Activated CD4-positive, alpha-beta T cell treated with anti-CD3 and anti-CD28 coated beads, Interleukin-2, amount 50 U/mL, for 4 hours (primary cell): ENCODE results near the gene ZNF275.
"Not testable (repeated sequence)": the region's sequence is repeated elsewhere in the genome, so short reads cannot be mapped to it uniquely, and the experiment has no call there.

Experiments used
- DNase-seq, 2 experiments: peaks; one replicate each; pipeline ENCODE4 v3.0.0-alpha.2; 2020

ZNF275 gene

DNA sequence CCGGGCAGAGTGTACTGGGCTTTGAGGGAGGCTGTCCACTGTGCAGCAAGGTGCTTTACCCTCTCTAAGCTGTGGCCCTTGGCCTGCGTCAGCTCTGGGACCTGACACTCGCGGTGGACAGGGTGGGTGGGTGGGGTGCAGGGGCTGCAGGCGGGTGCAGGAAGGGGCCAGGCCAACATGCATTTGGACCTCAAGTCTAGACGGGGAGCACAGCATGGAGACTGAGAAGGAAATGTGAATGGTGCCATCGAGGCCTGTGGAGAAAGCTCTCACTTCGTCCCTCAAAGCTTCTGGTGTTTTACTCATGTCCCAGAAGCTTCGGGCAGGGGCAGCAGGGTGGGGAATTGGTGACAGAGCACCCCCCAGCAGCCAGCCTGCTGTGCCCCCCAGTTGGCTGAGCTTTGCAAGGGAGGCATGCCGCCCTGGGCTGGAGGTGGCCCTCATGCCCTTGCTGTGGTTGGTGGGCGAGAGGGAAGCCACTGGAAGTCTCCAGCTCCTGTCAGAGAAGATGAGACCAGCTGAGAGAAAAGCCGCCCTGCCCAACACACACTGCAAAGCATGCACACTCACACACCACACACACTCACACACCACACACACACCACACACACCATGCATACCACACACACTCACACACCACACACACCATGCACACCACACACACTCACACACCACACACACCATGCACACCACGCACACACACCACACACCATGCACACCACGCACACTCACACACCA is 54.9 kb downstream of the ZNF275 start:
- no peak for DNase-seq

DNA sequence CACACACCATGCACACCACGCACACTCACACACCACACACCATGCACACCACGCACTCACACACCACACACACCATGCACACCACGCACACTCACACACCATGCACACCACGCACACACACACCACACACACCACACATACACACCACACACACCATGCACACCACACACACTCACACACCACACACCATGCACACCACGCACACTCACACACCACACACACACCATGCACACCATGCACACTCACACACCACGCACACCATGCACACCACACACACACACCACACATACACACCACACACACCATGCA is 55.5 kb downstream of the ZNF275 start:
- DNase-seq, result not testable (repeated sequence)

DNA sequence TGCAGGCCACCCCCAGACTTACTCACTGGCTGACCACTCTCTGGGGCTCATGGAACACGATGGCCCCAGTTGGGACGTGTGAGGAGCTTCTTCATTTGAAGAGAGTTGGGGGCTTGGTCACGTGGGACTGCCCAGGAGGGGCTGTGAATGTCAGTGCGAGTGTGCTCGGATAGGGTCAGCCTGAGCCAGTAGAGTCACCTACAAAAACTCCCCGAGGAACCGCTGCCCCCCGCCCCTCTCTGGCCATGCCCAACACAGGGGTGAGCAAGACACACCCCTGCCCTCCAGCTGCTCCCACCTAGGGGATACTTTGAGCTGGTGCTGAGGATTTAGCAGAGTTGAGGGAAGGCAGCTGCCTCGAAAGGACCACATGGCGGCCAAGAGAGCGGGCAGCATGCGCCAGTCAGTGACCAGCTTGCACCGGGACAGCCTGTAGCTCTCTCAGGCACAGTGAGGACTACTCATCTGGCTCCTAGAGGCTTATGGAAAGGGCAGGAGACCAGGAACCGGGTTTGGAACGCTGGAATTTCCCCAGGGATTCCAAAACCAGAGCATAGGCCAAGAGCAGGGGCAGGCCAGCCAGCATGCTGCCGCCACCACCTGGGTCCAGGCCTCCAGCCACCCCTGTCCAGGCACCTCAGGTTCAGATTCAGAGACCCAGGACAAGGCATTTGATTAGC is 58.8 kb downstream of the ZNF275 start:
- no peak for DNase-seq

DNA sequence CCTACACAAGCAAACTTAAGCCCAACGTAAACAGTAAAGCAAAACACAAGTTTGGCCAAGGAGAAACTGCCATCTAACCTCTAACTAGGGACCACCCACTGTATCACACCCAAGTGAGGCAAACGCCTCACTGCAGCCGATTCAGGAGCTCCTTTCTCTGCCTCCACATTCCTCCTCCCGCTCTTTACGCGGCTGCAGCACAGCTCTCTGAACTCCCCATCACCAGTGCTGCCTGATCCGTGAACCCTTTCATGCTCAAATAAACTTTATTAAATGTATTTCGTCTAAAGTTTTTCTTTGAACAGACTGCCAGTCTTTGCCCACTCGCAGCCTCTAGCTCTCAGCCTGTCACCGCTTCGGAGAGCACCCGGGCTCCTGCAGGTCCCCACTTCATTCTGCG is 60.7 kb downstream of the ZNF275 start:
- no peak for DNase-seq

DNA sequence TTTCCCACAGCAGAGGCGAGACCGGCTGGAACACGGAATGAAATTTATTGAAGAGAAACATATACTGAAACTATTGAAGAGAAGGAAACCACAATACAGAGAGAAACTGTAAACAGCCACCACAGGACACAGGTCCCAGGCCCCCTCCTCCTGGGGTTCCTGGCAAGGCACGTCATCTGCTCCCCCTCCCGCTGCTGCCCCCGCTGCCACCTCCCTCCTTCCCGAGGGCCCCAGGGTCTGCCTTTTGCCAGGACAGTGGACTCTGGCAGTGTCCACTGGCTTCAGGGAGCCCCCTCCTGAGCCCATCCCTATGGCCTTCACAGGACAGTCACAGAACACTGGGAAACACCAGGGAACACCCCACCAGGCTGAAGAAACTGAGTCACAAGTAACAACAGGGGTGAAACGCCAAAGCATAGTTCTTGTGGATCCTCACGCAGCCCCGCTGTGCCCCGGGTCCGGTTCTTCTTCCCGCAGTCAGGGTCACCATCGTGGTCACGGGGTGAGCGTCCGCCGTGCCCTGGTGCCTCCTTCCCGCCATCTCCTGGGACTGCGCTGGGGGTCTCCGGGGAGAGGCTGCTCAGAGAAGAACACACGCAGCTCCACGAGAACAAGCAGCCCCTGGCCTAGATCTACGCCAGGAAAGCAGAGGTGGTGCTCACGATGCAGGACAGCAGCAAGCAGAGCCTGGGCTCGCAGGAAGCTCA is 61.8 kb downstream of the ZNF275 start:
- no peak for DNase-seq

DNA sequence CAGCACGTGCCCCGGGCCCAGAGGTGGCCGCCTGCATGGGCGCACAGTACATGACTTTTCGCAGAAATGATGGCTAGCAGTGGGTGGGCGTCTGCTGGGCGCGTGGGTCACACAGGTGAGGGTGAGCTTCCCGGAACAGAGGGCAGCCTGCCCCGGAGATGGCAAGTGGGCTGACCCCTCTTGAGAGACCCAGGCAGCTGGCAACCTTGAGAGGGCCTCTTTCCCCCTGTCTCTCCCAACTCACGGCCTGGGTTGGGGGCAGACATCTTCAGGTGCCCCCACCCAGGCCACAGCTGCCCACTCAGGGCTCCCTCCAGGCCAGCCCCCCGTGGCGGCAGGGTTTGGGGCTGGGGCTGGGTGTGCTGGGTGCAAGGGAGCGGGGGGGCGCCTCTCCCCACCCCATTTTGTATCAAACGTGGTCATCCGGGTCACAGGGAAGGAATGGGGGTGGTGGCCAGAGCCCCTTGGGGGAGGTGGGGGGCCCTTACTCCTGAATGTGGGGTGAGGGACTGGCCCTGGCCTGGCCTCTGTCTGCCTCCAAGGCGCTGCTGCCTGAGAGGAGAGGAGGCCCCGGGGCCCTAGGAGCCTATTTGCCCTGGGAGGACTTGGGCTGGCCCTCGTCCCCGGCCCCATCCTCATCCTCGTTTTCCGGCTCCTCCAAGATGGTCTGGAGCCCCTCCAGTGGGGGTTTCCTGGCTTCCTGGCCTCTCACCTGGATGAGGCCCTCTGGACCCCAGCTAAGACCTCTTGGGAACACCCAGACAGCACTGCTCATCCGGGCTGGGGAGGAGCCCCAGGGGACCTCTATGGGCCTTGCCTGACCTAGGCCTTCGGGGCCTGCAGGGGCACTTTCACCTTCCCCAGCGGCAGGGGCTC is 62.6 kb downstream of the ZNF275 start:
- DNase-seq, result no peak

DNA sequence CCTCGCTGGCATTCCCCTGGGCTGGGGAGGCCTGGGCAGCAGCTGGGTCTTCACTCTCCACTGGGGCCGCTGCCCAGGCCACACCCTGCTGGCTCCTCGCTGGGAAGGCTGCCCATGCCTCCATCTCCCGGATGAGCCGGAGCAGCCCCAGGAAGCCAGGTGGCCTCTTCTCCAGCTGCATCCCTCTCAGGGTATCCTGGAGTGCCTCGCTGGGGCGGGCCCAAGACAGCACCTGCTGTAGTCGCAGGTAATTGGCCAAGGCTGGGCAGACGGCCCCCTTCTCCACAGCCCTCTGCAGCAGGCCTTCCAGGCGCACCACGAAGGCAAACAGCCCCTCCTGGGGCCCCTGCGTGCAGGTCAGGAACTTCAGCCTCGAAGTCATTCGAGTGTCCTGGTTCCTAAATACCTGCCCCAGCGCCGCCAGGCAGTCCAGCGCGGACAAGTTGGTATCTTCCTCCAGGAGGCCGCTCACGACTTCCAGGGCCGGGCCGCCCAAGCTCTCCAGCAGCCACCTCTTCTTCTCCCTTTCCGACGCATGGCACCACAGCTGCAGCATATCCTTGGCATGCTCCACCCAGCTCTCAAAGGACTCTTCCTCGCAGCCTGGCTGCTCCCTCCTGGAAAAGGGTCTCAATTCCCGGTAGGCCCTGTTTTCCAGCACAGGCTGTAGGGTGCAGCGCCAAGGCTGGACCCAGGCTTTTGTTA is 63.5 kb downstream of the ZNF275 start:
- no peak for DNase-seq

DNA sequence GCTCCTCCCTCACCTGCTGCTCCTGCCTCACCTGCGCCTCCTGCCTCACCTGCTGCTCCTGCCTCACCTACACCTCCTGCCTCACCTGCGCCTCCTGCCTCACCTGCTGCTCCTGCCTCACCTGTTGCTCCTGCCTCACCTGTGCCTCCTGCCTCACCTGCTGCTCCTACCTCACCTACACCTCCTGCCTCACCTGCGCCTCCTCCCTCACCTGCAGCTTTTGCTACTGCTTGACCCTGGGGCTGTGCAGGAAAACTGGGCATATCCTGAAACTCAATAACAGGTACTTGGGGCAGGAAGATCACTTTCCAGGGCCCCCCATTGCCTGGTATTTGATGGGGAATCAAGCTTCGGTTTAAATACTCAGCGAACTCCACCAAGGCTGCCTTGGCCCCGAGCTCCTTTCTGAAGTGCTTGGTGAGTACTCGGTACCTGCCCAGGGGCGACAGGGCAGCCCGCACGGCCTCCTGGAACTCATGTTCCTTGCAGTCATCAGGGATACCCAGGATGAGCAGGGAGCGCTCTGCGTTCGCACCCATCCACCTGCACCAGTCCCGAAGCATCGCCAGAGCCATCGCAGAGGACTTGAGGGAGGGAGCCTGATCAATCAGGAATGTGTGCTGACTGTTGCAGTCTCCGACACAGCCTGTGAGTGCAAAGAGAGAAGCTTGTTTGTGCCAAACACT is 64.5 kb downstream of the ZNF275 start:
- no peak for DNase-seq

DNA sequence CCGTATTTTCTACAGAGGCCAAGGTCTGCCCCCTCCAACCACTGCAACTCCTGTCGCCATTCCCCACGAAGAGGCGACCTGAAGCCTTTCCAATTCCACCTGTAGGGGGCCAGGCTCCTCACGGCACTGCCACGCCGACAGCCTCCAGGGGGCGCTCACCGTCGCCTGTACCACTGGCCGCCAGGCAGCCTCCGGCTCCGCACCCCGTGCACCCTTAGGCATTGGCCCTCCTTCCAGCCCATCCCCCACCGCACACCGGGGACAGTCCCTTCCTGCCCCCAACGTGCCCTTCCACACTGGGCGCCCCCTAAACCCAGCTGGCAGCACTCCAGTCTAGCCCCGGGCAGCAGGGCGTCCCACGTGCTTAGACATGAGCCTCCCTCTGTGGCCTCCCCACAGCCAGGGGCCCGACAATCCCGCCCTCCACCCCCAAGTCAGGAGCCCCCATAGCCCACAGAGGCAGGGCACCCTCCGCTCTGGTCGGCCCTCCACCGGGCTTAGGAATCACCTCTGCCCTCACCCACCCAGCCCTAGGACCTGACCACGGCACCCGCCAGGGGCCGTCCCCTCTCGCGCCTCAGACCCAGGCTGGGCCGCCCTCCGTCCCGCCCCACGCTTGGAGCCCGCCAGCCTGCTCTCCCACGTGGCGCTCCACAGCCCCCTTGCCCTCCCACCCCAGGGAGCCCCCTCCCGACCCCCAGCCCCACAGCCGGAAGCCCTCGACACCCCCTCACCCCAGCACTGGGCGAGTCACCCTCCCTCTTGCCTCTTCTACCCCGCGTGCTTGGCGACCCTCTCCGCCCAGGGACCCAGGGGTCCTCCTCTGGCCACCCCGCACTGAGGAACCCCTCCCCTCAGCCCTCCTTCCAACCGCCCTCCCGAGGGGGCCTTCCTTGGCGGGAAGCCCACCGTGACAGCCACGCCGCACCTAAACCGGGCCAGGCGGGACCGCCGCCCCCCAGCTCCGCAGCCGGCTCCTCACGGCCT is 66.5 kb downstream of the ZNF275 start:
- peak; percentile 25 to 28 for DNase-seq

DNA sequence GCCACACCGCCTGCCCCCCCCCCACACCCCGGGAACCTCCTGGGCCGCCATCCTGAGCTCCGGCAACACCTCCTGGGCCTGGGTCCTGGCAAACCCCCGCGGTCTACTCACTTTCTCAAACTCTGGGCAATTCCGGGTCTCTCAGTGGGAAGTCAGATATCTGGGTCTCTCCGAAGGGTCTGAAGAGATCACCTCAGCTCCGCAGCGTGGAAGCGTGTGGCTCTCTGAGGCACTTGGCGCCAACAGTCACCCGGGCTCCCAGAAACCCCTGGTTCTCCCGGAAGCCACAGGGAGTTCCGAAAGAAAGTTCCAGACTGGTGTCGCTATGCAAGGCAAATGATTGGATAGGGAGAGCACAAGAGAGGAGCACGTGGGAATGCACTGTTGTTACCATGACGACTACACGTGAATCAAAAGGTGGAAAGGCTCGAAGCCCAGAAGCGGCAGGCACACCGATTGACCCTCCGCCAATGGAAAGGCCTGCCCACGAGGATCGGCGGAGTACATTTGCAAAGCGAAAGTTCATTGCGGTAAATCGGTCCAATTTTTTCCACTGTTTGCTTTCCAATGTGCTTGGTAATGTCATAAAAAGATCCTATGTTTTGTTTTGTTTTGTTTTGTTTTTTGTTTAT is 67.3 kb downstream of the ZNF275 start, which contains the start of gene PNMA6E:
Gene PNMA6E, minus strand, starts transcription at position 218 of the 632 bp plus-strand sequence. CDS start 2,501 bp downstream, outside the sequence.
- no peak for DNase-seq
